M059J (cell line): Measurements from ENCODE around the gene GREB1. TPM values are rescaled to one million over a fixed set of nuclear protein-coding genes. Genes with fewer than 3 reads are reported as not detected.

Experiments
- DNase-seq: peaks from one replicate; pipeline ENCODE4 v3.0.0-alpha.2; 2012; ENCODE audit warnings: low read depth
- total RNA-seq: library from RNA; depleted of rRNA; stranded (reverse); fragments of >200 nt; shearing (Covaris generic); gene quantifications from 2 replicates; pipeline ENCODE4 v1.2.3, GENCODE V29; 2014

The GREB1 gene
- total RNA-seq, 1 experiment from 2014 or later: 0.39 TPM

DNA sequence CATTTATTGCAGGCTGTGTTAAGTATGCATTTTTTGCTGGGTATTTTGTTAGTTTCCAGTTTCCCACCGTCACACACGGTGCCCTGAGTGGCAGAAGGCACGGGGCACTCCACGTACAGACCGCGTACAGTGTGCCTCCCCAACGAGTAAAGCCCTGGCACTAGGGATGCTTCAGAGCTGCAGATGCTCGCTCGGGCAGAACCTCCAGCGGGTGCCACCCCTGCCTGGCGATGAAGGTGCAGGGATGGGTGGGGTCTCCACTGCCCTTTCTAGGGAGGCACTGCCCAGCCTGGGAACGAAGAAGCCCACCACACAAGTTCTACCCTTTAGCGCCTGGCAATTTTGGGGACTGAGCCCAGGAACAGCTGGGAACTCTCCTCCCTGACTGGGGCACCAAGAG is 4.1 kb downstream of the GREB1 start:
- no peak for DNase-seq

DNA sequence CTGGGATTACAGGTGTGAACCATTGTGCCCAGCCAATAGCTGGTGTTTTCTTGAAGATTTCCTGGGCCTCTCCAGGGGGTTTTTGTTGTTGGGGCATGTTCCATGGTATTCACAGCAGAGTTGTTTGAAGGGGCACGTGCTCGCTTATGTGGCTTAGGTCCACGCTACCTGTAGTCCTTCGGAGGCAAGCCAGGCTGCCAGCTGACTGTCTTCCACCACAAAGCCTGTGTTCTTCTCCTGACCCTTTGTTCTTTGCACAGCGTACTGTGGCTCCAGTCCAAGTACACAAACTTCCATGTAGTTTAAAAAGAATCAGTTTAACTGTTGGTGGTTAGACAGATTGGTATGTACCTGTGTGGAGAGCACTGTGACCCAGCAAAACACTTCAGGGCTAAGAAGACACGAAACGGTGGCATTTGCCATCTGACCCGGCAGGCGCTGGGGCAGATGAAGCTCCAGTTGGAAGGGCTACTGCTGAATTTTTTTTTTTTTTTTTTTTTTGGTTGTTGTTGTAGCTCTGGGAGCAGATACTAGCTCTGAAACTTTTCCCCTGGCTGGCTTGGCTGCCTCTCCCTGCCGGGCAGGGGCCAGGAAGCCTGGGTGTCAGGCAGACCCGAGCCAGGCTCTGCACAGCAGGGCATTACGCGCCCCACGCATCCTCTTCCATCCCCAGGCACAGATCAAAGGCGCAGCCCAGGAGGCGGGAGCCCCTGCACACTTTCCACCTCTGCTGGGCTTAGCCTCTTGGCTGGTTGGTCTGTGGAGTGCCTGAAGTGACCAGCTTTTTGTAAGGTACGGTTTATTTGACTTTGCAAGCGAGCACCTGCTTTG is 5.7 kb downstream of the GREB1 start:
- no peak for DNase-seq

DNA sequence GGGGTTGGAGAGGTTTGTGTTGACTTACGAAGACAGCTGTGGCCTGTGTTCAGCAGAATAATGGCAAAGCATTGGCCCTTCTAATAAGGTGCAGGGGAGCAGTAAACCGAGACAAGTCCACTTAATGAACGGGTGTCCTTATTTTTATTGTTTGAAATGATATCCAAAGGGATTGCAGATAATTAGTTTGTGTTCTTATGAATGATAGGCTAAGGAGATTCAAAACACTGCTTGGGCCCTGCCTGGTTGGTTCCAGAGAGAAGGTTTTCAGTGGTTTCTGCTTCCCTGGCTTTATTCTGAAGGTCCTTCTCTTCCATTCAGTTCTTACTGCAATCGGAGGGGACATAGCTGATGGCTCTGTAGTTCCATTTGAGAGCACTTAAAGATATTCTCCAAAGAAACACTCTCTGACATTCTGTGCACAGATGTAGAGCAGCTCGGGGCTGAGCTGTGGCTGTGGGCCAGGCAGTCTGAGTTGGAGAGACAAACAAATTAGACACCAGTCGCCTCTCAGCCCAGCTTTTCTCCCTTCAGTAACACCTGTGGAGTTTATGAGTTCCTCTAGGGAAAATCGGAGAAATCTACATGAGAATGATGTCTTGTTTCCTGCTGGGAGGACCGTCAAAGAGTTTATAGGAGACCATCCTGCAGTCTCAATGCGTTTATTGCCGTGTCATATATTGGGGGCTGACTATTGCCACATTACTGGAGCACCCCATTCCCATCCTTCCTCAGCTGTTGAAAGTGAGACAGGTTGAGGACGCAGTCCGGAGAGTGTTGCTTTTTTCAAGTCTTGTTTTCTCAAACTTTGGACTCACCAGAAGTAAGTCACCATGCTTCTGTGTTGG is 6.5 kb downstream of the GREB1 start:
- DNase-seq: no peak

DNA sequence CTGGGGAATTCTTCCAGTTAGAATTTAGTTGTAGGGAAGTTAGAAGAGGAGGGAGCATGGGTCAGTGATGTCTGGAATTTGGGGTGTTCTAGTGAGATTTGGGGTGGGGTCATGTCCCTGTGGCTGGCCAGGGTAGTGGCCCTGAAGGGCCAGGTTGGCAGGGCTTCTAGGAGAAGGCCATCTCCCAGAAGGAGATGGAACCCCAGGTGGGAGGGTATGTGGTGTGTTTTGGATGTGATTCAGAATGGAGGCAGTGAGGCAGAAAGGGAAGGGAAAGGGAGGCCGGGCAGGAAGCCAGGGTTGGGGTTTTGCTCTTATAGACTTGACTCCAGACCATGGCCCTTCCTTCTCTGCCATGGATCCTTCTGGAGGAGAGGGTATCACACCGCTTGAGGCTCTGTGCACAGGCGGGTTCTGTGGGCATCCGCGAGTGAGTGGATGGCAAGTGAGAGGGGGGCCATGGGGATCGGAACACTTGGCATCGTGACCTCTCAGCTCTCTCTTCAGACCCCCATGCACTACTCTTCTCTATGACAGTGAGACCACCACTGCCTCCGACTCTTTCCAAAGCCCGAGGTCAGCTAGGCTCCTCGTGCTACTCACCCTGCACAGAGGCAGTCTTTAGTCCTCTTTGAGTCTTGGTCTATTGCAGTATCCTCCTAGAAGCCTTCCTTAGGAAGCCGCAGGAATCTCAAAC is 7.3 kb downstream of the GREB1 start:
- DNase-seq: no peak

GRCh38 chr2:11541693-11542274 is 7.9 kb downstream of the GREB1 start:
- no peak for DNase-seq

DNA sequence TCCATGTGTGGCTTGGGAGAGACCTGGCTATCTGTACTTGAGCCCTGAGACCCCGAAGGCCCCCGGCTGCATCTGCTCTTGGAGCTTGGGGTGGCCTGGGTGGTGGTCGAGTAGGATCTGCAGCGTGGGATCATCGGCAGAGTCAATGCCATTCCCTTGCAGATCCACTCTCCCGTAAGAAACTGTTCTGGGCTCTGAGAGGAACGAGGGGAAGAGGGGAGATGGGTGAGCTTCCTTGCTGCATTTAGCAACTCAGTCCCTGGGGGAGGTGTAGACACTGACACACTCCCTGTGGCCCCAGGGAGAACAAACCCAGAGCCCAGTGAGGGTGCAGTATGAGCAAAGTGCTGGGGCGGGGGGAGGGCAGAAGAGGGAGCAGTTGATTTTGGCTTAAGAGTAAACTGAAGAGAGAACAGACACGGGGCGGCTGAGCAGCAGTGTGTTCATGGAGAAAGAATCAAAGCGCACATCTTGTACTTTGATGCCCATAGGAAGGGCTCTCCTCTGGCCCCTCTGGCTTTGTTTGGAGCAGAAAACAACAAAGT is 8.5 kb downstream of the GREB1 start:
- no peak for DNase-seq

DNA sequence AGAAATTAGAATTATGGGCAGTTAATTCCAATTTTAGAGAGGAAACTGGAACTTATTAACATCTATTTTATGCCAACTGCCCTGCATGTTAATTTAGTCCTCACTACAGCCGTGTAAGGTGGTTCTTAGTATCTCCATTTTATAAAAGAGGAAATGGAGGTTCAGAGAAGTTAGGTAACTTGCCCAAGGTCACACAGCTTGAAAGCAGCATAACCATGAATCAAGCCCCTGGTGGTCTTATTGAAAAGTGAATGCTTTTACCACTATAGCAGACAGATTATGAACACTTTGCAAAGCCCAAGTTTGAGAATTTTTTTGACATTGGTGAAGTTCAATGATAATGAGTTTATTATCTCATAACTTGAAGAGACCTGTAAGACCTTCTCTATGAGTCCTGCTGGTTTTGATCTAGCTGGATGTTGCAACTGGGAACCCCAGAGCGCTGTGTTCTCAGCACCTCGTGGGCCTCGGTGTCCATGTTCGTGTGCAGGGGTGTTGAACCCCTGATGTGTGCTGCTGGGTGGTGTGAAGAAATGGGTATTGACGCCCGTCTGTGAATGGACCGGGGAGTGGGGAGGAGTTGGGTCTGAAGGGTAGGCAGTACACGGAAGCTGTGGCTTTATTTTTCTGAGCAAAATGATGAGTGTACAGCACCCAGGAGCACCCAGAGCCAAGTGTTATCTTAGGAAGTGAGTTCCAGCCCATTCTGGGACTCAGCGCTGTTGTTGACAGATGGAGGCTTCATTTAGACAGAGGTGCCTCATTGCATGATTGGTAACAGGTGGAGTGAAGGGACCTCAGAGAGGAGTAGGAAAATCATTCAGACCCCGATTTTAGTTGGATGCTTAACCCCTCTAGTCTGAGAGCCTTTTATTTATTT is 9.7 kb downstream of the GREB1 start:
- no peak for DNase-seq

DNA sequence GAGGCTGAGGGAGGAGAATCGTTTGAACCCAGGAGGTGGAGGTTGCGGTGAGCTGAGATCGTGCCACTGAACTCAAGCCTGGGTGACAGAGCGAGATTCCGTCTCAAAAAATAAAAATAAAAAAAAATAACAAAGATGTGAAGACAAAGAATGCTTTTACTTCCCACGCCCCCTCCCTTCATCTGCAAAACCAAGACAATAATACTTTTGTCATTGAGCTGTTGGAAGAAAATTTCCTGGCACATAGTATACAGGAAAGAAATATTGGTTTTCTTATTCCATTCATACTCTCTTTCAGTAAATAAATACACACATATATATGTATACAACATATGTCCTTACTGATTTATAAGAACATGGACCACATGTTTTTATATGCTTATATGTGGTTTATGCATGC is 12.2 kb downstream of the GREB1 start:
- DNase-seq: no peak

DNA sequence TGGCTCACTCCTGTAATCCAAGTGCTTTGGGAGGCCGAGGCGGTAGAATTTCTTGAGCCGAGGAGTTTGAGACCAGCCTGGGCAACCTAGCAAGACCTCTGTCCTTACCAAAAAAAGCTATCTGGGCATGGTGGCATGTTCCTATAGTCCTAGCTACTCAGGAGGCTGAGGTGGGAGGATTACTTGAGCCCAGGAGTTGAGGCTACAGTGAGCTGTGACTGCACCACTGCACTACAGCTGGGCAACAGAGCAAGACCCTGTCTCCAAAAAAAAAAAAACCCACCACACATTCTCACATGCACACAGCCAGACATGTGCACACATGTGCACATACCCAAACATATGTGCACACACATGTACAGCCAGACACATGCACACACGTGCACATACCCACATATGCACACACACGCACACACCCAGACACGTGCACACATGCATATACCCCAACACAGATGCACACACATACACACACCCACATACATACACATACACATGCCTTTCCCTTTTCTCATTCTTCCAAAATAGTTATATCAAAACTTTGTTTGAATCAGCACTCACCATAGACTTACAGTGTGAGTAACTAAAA is 14.2 kb downstream of the GREB1 start:
- no peak for DNase-seq

GRCh38 chr2:11550302-11550701 is 16.5 kb downstream of the GREB1 start:
- no peak for DNase-seq

- DNase-seq: no peak
These were observed 17.2 kb downstream of the GREB1 start for GRCh38 chr2:11550901-11551568.

DNA sequence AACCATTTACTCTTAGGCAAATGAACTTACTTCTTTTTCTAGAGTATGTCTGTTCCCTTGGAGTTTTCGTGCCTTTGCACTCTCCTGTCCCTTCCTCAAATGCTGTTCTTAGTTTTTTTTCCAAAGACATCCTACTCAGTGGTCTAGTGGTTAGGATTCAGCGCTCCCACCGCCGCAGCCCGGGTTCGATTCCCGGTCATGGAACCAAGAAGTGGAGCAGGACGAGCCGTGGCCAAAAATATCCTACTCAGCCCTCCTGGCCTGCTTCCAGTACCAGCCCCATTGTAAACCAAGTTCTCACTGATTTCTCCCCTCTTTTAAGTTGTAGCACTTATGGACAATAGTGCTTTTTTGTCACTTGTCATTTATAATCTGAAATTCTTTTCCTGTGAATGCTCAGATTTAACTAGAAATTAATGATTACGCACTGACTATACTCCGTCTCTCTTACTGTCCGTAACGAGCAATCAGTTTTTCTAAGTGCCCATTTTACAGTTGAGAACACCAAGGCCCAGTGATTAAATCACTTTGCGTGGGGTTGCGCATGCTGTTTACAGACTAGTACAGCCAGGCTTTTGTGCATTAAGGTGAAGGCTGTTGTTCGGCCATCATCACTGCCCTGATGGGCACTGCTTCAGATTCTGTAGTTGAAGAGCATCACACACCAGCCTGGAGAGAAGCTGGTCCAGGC is 17.9 kb downstream of the GREB1 start:
- DNase-seq: no peak

- no peak for DNase-seq
These were observed 18.4 kb downstream of the GREB1 start for GRCh38 chr2:11552260-11552638.

- peak; percentile 90 for DNase-seq
These were observed 20.0 kb downstream of the GREB1 start for GRCh38 chr2:11553661-11554398.

DNA sequence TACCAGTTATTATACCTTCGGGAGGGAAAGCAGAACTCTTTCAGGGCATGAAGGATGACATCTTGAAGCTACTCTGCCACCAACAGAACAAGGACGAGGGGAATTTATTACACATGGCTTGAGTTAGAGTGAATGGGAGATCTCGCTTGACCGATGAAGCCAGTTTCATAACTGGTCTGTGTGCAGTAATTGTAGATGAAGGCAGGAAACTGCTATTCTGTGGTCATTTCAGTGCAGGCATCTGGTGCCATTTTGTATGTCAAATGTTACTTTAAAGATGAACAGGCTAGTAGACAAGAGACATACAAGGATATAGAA is 20.5 kb downstream of the GREB1 start:
- no peak for DNase-seq

- no peak for DNase-seq
These were observed 22.4 kb downstream of the GREB1 start for GRCh38 chr2:11556101-11556806.

- no peak for DNase-seq
These were observed 24.5 kb downstream of the GREB1 start for GRCh38 chr2:11558214-11558886.
